A673 (cell line): Measurements from ENCODE around the gene CALM3.

Source experiments
- EZH2 ChIP-seq: fragments of 200-600 bp; sonication (generic); IDR thresholded peaks from 2 replicates; pipeline ENCODE4 v1.6.1; 2017; ENCODE audit warnings: borderline replicate concordance, low read depth, mild to moderate bottlenecking, mixed read lengths, antibody characterized with exemption, low read length; ENCODE audit not compliant: poor library complexity, severe bottlenecking
- TF ChIP-seq, protein P1 (sequence below): fragments of 300-800, 200-600 bp; sonication (generic); conservative IDR thresholded peaks from 2 replicates; pipeline ENCODE4 v1.5.1; 2017; ENCODE audit warnings: low read depth, mild to moderate bottlenecking, antibody characterized with exemption, low read length, moderate library complexity, mixed read lengths

DNA sequence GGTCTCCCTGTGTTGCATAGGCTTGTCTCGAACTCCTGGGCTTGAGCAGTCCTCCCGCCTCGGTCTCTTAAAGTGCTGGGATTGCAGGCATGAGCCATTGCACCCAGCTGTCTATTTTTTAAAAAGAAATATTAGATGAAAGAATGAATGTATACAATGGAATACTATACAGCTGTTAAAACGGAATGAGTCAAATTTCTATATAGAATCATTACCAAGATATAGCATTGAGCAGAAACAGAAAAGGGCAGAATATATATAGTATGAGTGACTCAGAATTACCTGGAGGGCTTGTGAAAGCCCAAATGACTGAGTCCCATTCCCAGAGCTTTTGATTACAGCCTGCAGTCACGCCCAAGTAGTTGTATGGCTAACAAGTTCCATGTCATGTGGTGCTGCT is 55.4 kb downstream of the CALM3 start:
- TF ChIP-seq, protein P1, sequence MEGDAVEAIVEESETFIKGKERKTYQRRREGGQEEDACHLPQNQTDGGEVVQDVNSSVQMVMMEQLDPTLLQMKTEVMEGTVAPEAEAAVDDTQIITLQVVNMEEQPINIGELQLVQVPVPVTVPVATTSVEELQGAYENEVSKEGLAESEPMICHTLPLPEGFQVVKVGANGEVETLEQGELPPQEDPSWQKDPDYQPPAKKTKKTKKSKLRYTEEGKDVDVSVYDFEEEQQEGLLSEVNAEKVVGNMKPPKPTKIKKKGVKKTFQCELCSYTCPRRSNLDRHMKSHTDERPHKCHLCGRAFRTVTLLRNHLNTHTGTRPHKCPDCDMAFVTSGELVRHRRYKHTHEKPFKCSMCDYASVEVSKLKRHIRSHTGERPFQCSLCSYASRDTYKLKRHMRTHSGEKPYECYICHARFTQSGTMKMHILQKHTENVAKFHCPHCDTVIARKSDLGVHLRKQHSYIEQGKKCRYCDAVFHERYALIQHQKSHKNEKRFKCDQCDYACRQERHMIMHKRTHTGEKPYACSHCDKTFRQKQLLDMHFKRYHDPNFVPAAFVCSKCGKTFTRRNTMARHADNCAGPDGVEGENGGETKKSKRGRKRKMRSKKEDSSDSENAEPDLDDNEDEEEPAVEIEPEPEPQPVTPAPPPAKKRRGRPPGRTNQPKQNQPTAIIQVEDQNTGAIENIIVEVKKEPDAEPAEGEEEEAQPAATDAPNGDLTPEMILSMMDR = no peak
- no peak for TF ChIP-seq EZH2
